Nephron progenitor cell (in vitro differentiated cells): ENCODE data around the gene MTHFD1L.

Experiments used
- DNase-seq: peaks from one replicate; pipeline ENCODE4 v3.0.0; 2021
- H3K27ac Mint-ChIP-seq: 2 replicates; pipeline ENCODE4 v1.8.0; 2021; ENCODE audit warnings: mild to moderate bottlenecking, moderate library complexity, mixed read lengths
- H3K27me3 Mint-ChIP-seq: 2 replicates; pipeline ENCODE4 v1.8.0; 2021; ENCODE audit warnings: mild to moderate bottlenecking, low read depth, mixed read lengths; ENCODE audit not compliant: poor library complexity
- H3K36me3 Mint-ChIP-seq: 2 replicates; pipeline ENCODE4 v1.8.0; 2021; ENCODE audit warnings: low read depth, mixed read lengths
- H3K4me1 Mint-ChIP-seq: 2 replicates; pipeline ENCODE4 v1.8.0; 2021; ENCODE audit warnings: mixed read lengths
- H3K4me3 Mint-ChIP-seq: 2 replicates; pipeline ENCODE4 v1.8.0; 2021; ENCODE audit warnings: mild to moderate bottlenecking, moderate library complexity, mixed read lengths
- H3K9me3 Mint-ChIP-seq: 2 replicates; pipeline ENCODE4 v1.8.0; 2021; ENCODE audit warnings: mild to moderate bottlenecking, moderate library complexity, mixed read lengths
- TF ChIP-seq, protein P1 (sequence below): fragments of 200-600 bp; sonication (generic); IDR thresholded peaks from 2 replicates; pipeline ENCODE4 v1.5.0; 2021; ENCODE audit warnings: antibody characterized with exemption

The MTHFD1L gene

DNA sequence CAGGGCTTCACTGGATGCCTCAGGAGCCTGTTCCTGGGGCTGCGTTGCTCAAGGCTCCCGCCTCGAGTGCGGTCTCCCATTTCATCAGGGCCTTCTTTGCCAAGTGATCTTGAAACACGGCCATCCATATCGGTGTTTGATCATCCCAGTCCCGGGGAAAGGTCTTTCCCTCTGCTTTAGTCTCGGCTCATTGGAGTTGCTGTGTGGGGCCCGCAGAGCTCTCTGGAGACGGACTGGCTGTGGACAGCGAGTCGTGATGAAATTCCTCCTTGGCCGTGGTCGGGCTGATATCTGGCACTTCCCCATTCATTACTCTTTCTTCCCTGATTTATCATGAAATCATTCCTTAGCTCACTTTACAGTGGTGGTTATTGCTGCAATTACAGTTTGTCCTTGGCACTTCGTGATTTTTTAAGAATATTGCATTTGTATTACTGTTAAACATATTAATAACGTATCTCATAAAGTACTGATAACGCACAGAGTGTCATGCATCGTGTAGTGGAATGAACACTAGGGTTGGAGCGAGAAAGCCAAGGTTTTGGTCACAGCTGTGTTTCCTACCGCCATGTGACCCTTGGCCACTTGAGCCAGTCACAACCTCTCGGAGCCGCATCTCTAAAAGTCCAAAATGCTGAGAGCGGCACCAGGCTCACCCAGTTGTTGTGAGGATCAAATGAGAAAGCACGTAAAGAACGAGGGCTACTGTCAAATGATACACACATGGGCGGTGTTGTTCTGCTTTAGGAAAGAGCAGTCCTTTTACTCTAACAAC is 71.8 kb downstream of the MTHFD1L start:
- no peaks in the 10 kb centered on the region for H3K27me3 Mint-ChIP-seq
- peak; percentile 28 for DNase-seq
- peaks cover 82% of the 10 kb centered on the region for H3K36me3 Mint-ChIP-seq
- no peaks in the 10 kb centered on the region for H3K9me3 Mint-ChIP-seq
- peaks cover 31% of the 10 kb centered on the region for H3K4me1 Mint-ChIP-seq
- peak overlapping the region; percentile 66 for H3K27ac Mint-ChIP-seq
- no peak overlapping the region for H3K4me3 Mint-ChIP-seq
- TF ChIP-seq, protein P1, sequence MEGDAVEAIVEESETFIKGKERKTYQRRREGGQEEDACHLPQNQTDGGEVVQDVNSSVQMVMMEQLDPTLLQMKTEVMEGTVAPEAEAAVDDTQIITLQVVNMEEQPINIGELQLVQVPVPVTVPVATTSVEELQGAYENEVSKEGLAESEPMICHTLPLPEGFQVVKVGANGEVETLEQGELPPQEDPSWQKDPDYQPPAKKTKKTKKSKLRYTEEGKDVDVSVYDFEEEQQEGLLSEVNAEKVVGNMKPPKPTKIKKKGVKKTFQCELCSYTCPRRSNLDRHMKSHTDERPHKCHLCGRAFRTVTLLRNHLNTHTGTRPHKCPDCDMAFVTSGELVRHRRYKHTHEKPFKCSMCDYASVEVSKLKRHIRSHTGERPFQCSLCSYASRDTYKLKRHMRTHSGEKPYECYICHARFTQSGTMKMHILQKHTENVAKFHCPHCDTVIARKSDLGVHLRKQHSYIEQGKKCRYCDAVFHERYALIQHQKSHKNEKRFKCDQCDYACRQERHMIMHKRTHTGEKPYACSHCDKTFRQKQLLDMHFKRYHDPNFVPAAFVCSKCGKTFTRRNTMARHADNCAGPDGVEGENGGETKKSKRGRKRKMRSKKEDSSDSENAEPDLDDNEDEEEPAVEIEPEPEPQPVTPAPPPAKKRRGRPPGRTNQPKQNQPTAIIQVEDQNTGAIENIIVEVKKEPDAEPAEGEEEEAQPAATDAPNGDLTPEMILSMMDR, result no peak

DNA sequence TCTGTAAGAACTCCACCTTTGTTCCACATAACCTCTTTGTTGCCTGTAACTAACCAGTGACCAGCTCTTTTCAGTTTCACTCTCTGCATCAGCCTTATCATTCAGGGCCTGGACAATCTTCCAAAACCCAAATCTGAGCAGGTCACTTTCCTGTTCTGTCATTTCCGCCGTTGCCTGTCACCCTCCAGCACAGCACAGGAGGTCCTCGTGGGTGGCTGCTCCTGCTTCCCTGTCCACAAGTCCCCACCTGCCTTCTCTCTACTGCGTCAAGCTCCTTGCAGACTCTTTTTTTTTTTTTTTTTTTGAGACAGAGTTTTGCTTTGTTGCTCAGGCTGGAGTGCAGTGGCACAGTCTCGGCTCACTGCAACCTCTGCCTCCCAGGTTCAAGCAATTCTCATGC is 73.9 kb downstream of the MTHFD1L start:
- DNase-seq, result no peak
- TF ChIP-seq, protein P1, result no peak
- peaks cover 80% of the 10 kb centered on the region for H3K36me3 Mint-ChIP-seq
- no peak overlapping the region for H3K4me3 Mint-ChIP-seq
- H3K27ac Mint-ChIP-seq, result peak overlapping the region; percentile 80
- peaks cover 31% of the 10 kb centered on the region for H3K4me1 Mint-ChIP-seq
- no peaks in the 10 kb centered on the region for H3K27me3 Mint-ChIP-seq
- H3K9me3 Mint-ChIP-seq, result no peaks in the 10 kb centered on the region

DNA sequence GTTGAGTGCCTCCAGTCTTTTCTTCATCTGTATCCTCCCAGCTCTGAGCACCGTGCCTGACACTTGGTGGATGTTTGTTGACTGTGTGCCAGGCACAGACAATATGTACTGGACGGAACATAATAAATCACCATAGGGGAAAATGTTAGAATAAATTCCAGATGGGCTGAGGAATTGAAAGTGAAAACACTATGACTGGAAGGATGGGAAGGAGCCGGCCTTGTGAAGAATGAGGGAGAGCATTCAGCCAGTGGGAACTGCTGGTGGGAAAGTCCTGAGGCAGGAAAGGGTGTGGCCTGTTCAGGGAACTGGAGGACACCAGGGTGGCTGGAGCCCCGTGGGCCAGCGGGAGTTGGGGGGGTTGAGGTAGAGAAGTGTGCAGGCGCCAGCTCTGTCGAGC is 75.4 kb downstream of the MTHFD1L start:
- H3K27me3 Mint-ChIP-seq, result no peaks in the 10 kb centered on the region
- peaks cover 76% of the 10 kb centered on the region for H3K36me3 Mint-ChIP-seq
- no peak overlapping the region for H3K4me3 Mint-ChIP-seq
- TF ChIP-seq, protein P1, result no peak
- H3K4me1 Mint-ChIP-seq, result peaks cover 24% of the 10 kb centered on the region
- H3K27ac Mint-ChIP-seq, result peak overlapping the region; percentile 60
- no peaks in the 10 kb centered on the region for H3K9me3 Mint-ChIP-seq
- no peak for DNase-seq

DNA sequence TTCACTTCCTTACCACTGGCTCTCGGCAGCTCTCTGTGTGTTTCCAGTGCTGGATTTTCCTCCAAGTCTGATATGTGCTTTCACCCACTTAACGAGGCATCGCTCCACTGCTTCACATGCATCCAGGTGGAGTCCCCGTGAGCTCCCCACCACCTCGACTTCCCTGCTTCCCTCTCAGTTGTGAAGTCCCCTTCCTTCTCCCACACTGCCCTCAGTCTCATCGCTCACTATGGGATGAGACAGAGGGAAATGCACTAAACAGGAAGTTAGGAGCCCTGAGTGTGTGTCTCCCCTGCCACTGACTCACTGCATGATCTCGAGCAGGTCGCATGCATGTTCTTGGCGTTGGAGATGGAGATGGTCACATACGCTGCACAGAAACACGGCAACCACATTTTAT is 84.0 kb downstream of the MTHFD1L start:
- Mint-ChIP-seq H3K27ac (peak overlapping the region; percentile 91), H3K4me1 (no peaks in the 10 kb centered on the region), H3K36me3 (peaks cover 66% of the 10 kb centered on the region), H3K4me3 (no peak overlapping the region), H3K27me3 (peaks cover 2% of the 10 kb centered on the region), H3K9me3 (no peaks in the 10 kb centered on the region)
- TF ChIP-seq, protein P1, result no peak
- DNase-seq, result no peak

DNA sequence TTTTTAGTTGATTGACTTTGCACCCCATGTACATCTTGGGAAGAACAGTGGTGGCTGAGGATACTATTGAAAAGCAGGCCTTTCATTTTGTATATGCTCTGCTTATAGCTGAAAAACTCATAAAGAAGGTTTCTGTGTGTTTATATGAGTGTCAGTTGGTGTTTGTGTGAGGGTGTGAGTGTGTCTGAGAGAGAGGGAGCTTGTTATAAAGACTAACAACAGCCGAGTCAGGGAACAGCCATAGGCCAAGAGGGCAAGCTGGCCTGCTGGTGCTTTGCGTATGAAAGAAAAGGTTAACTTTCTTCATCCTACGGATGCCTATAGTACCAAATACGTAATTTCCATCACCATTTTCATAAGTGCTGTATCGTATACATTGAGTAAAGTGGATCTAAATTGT is 88.3 kb downstream of the MTHFD1L start:
- DNase-seq, result no peak
- TF ChIP-seq, protein P1, result no peak
- H3K4me1 Mint-ChIP-seq, result no peaks in the 10 kb centered on the region
- H3K4me3 Mint-ChIP-seq, result no peak overlapping the region
- peaks cover 68% of the 10 kb centered on the region for H3K36me3 Mint-ChIP-seq
- H3K9me3 Mint-ChIP-seq, result no peaks in the 10 kb centered on the region
- H3K27ac Mint-ChIP-seq, result peak overlapping the region; percentile 55
- H3K27me3 Mint-ChIP-seq, result no peaks in the 10 kb centered on the region

DNA sequence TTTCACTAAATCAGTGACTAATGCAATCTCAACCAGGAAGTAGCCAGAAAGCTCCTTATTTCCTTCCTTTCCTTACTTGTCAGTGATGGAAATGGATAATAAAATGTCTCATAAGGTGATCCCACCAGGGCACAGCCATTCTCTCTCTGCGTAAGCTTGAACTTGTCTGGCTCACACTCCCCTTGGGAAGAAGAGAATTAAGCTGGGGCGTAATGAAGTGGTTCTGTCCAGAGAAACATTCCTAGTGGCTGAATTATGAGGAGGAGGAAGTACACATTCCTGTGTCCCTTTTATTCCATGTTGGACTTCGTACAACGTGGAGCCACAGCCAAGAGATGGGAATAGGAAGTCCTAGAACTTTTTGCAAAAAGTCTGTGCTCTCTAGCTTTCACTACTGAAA is 93.7 kb downstream of the MTHFD1L start:
- TF ChIP-seq, protein P1, result no peak
- Mint-ChIP-seq H3K27ac (no peak overlapping the region), H3K4me1 (no peaks in the 10 kb centered on the region), H3K36me3 (peaks cover 49% of the 10 kb centered on the region), H3K4me3 (no peak overlapping the region), H3K27me3 (no peaks in the 10 kb centered on the region), H3K9me3 (no peaks in the 10 kb centered on the region)
- no peak for DNase-seq
